Fibroblast of skin of right quadriceps (primary cell): ENCODE measurements around the gene ANKRD23.
"Not testable (repeated sequence)": the region's sequence is repeated elsewhere in the genome, so short reads cannot be mapped to it uniquely, and the experiment has no call there.

Experiments used
- DNase-seq: peaks from one replicate; pipeline ENCODE4 v3.0.0-alpha.2; 2013

ANKRD23 gene

DNA sequence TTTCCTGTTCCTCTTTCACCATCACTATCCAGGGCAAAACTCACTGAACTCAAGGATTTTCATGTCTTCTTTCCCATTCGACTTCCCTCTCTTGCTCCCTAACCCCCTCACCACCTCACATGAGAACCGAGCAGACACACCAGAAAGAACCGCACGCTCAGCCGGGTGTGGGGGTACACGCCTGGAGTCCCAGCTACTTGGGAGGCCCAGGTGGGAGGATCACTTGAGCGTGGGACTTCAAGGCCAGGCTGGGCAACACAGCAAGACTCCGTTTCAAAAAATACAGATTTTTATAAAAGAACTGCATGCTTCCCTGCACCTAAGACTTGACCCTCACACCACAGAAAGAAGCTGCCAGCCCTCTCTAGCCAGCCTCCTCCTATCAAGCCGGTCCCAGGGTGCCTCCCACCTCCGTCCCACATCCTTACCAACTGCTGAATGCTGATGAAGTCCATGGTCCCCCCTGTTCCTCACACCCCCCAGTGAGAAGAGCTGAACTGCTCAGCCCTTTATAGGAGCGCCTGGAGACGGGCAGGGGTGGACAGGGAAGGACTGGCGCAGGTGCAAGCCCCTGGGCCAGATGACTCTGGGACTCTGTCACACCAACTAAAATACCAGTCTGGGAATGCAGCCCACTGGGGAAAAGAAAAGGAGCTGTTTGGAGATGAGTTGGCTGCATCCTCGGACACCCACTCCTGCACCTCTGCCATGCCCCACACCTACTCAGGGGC, at the start of gene ANKRD23:
ANKRD23 (minus strand) TSS at position 484 of the 731 bp plus-strand sequence; CDS start at position 455, 29 bp downstream.
- DNase-seq: no peak

DNA sequence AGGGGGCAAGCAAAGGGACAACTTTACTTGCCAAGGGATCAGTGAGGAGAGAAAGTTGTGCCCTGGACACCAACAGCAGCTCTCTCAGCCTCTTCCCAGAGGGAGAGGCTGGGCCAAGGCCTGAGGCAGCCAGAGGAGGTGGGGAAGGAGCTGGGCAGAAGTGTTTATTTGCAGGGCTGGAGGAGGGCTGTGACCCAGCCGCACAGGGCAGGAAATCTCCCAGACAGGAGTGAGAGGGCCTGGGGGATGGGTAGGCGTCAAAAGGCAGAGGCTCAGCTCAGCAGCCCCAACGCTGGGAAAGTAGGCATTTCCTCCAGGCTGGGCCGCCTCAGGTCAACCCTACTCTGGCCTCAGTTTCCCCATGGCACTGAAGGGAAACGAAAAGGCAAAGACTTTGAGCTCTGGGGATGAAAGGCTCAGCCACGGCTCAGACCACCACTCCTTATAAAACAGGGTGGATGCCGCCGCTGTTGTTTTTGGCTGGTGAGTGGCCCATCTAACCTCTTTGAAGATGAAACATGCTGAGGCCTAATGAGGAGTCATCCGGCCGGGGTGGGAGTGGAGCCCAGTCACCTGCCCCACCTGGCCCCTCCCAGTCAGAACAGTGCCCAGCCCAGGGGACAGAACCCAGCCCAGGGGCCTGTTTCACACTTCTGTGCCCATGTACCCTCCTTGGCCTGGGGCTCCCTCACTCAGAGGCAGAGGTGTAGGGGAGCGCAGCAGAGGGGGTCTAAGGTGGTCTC, 47.9 kb upstream of the ANKRD23 start:
- DNase-seq: no peak

DNA sequence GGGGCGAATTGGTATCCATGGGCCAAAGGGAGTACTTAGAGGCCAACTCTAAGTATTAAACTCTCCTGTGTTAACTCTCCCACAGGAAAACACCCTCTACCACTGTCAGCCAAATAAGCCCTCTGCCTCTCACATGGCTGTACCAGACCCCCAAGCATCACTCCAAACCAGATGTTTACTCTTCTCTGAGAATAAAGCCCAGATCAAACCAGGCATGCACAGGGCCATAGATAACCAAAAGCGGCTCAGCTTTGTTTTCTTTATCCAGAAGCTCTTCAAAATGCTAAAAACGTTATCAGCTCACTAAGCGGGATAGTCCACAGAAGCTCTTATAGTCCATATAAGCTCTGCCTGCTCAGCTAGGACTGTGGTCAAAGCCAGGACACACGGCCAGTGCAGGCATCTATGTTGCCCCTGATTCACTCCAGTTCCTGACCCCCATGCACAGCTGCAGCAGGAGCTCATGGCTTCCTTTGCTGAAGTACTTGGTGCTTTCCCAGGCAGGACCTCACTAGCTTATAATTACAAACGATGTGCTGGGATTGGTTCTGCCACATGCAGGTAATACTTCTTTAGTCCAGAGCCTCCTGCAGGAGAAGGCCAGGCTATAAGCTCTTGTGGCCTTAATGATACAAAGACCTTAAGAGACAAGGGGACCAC, 47.0 kb upstream of the ANKRD23 start:
- no peak for DNase-seq

DNA sequence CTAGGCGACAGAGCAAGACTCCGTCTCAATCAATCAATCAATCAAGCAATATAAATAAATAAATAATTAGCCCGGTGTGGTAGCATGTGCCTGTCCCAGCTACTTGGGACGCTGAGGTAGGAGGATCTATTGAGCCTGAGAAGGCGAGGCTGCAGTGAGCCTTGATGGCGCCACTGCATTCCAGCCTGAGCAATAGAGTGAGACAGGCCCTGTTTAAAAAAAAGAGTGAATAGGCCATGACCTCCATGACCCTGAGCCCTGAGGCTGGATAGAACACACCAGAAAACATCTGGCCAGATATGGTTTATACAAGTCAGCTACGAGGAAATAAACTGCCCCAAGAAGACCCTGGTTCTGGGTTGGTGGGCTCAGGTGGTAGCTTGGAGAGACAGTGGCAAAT, 46.4 kb upstream of the ANKRD23 start:
- DNase-seq: no peak

DNA sequence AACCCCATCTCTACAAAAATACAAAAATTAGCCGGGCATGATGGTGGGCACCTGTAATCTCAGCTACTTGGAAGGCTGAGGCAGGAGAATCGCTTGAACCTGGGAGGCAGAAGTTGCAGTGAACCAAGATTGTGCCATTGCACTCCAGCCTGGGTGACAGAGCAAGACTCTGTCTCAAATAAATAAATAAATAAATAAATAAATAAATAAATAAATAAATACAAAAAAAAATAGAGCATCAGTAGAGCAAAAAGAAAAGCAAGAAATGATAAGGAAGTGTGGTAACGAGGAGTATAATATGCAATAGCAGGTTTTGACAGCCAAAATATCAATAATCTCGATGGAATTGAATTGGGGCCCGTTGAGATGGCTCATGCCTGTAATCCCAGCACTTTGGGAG, 45.7 kb upstream of the ANKRD23 start:
- not testable (repeated sequence) for DNase-seq

DNA sequence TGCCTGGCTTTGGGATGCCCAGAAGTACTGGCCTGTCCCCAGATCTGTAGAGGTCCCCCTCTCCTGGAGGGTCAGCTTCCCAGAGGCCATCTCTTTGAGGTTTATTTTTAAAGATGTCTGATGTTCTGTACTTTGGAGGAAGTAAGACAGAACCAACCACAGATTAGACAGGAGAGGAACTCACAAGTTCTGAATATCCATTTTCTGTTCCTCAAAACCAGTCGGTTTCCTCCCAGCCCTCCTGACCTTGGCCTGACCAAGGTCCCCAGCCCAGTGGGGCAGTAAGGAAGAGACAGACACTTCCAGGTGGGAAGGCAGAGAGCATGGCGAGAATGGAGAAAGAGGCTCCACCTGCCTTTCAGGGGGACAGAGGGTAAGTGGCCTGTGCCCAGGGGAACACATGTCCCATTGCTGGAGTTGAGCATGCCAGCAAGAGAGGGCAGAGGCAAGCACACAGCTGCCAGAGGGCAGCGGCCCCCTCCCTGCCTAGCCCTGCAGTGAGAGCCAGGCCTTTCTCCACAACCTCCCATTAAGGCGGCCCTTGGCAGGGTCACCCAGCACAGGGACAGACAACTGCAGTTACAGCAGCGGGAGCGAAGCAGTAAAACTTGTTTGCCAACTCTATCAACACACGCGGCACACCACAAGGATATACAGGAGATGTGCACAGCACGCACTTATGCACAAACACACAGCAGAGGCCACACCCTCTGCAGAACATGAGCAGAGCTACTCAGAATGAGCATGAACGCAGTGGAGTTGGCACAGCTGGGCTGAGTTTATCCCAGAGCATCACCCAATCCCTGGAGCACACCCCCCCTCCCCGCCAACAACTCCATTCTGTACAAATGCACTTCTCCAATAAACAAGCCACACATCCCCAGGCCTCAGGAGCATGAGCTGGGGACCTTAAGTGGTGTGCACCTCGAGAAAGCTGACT, 44.5 kb upstream of the ANKRD23 start:
- DNase-seq: no peak

DNA sequence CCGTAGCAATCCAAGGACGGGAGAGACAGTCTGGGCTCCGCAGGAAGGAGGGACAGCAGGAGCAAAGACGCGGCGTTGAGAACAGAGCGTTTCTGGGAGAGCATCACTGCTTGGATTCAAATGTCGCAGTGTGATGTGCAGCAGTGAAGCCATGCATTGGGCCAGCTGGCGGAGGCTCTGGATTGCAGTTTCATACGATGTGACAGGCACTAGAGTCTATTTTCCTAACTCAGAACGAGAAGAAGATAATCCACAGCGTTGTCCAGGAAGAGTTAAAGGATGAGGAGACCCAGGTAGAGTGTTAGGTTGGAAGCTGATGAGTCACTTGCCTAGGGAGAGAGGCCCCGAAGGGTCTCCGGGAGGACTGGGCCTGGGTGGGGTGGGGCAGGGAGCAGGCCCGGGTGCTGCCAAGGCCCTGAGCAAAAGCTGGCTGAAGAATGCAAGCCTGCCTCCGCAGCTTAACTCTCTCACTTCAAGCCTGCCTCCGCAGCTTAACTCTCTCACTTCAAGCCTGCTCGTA, 43.7 kb upstream of the ANKRD23 start:
- DNase-seq: no peak

DNA sequence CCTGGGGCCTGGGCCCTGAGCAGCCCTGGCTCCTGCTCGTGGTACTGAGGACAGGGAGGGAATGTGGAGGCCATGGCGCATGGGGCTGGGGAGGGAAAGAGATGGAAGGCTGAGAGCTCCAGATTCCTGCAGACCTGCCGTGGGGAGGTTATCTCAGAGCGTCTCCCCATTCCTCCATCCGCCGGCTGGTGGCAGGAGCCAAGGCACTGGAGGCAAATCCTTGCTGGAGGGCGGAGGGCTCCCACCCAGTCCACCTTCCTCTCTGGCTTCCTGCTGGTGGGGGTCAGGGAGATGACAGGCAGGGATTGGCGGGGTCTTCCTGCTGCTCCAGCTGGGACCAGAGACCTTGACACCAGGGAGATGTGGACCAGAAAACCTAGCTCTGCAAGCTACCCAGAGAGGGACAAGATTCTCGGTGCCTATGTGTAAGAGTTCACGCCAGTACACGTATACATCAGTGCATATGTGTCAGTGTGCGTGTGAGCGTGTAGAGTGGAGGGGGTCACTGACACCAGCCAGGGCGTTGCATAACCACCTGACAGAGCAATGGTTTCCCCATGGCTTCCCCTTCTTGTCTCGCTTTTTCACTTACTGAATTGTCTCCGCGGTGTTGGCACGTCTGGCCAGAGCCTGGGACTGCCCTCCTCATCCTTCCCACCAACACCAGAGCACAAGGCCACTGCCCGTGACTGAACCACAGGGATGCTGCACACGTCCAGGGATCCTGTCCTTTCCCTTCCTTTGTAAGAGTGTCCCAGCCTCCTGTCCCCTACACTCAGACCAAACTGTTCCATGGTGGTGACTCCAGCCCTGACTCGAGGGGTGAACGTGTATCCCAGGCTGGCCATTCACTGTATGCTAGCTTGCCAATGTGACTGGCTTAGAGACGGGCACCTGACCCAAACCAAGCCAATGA, 41.9 kb upstream of the ANKRD23 start:
- no peak for DNase-seq

DNA sequence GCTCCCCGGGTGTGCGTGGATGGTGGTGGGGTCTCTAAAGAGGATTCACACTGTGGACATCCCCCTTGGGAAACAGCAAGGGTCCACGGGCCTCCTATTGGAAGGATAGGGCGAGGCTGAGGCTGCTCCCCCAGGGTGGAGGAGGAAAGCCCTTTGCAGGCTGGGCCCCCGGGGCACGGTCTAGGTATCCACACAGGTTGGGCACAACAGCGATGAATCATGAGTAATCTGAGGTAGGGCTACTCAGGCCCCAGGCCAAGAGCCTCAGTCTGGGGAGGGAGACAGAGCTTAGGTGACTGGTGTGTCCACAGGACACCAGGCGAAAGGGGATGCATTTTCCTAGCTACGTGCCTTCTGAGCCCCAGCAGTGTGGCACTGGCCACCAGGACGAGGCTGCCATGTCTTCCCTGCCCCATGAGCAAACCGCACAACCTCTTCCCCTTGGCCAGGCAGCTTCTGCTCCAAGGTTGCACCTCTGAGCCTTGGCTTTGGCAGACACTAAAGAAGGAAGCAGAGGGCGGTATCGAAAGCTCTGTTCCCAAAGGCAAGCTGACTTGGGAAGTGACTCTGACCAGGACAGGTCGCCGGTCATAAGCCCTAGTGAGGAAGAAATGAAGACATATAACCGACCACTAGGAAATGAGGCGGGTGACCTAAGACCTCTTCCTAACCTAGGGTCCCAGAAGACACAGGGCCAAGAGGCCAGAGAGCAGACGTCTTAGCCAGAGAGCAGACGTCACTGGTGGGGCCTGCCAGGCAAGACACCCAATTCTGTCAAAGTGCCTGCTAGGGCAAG, 40.7 kb upstream of the ANKRD23 start:
- no peak for DNase-seq

DNA sequence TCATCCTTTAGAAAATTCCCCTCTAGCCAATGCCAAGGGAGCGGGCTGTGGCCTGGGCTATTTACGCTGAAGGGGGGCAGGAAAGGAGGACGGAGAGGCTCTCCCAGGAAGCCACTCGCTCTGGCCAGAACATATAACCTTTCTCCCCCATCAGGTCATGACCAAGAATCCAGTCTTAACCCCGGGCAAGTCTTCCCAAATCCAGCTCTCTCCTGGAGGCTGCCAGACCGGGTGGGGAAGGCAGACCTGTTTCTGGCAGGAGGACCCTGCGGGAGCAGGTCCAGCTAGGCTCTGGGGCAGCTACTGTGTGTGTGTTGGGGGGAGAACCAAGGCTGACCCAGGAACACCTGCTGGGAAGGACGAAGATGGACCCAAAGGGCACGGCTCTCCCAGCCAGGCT, 39.5 kb upstream of the ANKRD23 start:
- DNase-seq: no peak

DNA sequence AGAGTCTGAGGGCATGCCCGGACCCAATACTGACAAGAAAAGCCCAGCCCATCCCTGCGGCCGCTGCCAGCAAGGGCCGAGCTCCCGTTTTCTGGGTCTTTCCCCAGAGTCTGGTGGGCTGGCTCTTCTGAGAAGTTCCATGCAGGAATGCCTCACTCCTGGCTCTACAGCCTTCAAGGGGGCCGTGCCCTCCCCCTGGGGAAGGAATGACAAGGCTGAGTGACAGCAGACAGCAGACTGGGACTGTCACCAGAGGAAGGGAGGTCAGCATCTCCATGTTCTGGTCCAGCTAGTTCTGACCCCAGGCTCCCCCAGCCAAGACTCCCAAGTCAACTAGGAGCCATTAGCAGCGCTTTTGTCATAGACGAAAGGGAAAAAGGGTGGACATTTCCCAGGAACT, 39.1 kb upstream of the ANKRD23 start:
- no peak for DNase-seq

DNA sequence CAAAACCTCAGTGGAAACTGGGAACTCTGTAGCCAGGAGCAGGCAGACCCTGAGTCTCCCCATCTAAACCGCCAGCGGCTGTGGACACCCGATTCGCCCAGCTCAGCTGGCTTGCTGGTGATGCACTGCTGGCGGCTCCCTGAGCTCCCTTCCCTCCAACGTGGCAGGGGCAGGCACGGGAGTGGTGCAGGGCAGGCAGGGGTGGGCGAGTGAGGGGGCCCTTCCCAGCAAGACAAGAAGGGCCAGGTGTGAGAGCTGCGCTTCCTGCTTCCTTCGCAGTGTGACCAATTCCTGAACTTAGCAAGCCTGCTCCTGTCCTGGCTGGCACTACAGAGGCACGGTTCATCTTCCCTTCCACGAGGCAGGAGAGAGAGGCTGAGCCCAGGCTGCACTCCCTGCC, 38.4 kb upstream of the ANKRD23 start:
- no peak for DNase-seq

DNA sequence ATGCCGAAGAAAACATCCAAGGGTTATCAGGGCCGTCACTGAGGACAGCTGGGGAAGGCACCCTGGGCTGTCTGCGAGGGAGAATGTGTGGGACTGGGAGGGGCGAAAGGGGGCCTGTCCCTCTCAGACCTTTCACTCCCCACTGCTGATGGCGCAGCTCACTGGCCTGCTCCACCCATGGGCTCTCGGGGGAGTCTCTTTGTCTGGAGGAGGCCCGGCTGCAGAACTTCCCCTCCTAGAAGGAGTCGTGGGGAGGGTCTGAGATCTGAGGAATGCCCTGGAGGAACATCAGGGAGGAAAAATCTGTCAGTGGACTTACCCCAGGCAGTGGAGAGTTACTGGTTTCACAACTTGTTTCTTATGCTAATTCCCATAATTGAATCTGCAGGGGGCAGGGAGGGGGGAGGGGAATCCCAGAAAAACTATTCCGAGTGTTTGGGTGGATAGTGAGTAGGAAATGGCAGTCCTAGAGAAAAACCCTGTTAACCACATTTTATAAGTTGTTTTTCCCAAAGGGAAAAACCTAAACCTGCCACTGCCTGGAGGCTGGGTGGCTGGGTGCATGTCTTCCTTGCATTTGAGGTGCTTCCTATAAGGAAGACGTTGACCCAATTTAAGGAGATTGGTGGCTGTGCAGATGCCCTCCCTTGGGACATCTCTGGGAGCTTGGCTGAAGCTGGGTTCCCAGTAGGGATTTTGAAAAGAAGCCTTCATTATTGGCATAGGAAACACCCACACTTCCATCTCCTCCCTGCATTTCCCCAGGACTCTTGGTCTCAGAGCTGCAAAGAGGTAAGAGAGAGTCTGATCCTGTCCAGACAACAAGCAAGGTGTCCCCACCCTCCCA, 37.8 kb upstream of the ANKRD23 start:
- DNase-seq: no peak

DNA sequence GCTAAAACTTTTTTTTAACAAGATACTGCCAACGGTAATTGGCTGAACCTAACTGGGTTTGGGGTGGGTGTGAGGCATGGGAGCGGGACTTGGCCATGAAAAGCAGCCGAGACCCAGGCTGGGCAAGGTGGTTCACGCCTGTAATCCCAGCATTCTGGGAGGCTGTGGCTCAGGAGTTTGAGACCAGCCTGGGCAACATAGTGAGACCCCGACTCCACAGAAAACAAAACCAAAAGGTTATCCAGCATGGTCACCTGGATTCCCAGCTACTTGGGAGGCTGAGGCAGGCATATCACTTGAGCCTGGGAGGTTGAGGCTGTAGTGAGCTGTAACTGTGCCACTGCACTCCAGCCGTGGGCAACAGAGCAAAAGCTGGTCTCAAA, 37.1 kb upstream of the ANKRD23 start:
- no peak for DNase-seq

DNA sequence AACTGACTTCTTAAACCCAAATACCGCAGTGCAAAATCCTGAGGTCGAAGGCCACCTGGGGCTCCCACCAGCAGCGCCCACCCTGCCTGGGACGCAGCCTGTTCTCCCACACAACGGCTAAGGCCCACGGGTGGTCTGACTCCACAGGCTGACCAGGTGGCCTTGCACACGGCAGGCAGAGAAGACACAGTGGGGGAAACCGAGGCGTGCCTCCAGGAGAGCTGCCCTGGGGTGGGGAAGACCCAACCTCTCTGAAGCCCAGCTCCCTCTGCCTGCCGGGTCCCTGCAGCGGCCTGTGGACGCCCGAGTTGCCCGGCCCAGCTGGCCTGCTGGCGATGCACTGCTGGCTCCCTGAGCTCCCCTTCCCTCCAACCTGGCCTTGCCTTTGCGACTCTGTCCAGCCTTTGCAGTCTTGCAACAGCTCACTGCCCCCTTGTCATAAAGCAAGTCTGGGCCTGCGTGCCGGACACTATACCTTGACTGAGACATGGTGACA, 35.8 kb upstream of the ANKRD23 start:
- DNase-seq: no peak

DNA sequence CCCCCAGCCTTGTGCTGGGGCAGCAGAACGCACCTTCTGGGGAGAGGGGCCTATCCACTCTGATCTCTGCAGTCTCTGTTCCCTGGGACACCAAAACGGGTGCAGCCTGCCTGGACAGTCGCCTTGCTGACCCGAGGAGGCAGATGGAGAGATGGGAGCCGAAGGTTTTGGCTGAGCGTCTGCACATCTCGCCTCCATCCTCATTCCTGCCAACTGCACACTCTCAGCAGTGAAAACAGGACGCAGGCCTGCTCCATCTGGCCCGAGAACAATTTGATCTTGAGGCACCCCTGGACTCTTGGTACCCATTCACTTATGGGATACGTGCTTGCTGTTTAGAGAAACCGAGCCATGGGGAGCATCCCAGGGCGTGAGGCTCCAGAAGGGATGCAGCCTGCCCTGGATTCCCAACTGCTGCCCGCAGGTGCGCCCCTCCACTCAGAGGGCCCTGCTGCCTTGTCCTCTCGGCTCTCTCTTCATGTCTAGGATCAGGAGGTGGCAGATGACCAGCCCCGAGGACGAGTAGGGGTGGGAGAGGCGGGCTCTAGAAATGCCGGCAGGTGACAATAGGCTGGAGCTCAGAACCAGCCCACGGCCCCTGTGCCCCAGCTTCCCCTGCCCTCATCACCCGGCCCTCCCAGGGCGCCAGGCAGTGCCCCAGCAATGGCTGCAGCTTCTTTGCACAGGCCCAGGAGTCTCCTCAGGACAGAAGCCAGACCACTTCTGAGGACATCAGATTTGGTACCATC, 35.1 kb upstream of the ANKRD23 start:
- DNase-seq: no peak

DNA sequence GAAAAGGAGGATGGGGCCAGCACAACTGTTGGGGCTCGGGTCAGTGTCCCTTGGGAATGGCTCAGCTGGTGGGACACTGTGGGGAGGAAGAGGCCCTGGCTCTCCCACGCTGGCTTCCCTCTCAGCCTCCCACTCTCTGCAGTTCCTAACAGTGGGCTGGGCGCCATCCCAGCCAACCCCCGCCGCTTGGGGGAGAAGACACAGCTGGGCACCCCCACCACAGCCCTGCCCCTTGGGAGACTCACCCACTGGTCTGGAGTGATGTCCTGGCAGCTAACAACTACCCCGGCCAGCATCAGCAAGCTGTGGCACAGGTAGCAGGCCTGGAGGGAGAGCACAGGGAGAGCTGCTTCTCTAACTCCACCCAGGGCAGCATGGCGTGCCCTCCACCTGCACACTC, 34.4 kb upstream of the ANKRD23 start:
- DNase-seq: no peak

DNA sequence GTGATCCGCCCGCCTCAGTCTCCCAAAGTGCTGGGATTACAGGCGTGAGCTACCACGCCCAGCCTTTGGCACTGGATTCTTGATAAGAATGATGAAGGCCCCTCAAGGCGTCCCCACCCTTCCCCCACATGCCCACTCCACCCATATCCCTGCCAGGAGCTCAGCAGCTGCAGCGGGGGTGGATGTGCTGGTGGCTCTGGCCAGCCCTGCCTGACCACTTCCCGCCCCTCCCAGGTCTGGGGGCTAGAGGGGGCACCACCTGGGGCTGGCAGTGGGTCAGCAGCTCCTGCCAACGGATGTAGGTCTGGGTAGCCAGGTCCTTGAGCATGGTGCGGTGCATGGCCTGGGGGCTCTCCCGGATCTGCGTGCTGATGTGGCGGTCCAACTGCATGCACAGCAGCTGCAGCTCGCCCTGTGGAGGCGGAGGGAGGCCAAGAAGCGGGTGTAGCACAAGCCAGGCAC, 33.8 kb upstream of the ANKRD23 start:
- no peak for DNase-seq

DNA sequence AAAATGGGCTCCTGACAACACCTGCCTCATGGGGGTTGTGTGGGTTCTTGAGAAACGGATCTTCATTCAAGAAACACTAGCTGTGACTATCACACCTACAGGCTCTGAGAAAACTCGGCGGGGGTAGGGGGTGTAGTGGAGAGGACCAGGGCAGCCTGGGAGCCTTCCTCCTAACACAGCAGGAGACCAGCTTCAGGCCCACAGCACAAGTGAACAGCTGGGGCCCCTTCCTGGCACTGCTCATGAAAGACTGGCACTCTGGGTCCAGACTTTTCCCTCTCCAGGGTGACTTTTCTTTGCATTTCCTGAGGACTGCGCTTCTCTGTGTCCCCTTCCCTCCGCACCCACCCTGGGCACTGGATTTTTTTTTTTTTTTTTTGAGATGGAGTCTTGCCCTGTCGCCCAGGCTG, 33.2 kb upstream of the ANKRD23 start:
- DNase-seq: no peak
